PC-9 (cell line): ENCODE results near the gene DUSP16. TPM values are rescaled to one million over a fixed set of nuclear protein-coding genes. Genes with fewer than 3 reads are reported as not detected.

Experiments used
- BruUV-seq: library from RNA; stranded (reverse); fragments of 400-500 nt; replicated peaks from 2 replicates; lab custom pipeline; 2021; lab: Mats Ljungman, UMichigan
- CTCF ChIA-PET: fragments of 300-600 bp; sonication (Branson Sonifier 250); formaldehyde crosslinking; loops from one replicate; lab custom pipeline; 2022; ENCODE audit warnings: antibody characterized with exemption; lab: Charles Lee
- POLR2A ChIA-PET: fragments of 300-600 bp; sonication (Branson Sonifier 250); formaldehyde crosslinking; loops from one replicate; lab custom pipeline; 2022; ENCODE audit warnings: antibody characterized with exemption; ENCODE audit not compliant: unreplicated experiment; lab: Charles Lee
- DNase-seq, 2 experiments: peaks; one replicate each; pipeline versions ENCODE4 v3.0.0 to v3.0.0-alpha.2; 2015 to 2022; ENCODE audit warnings: mixed read lengths in 1 of 2
- H2AFZ ChIP-seq: fragments of 200-600 bp; sonication (generic); 2 replicates; pipeline ENCODE4 v1.8.1; 2017; ENCODE audit warnings: antibody characterized with exemption
- H3F3A ChIP-seq: fragments of 200-600 bp; sonication (generic); 2 replicates; pipeline ENCODE4 v1.8.1; 2017; ENCODE audit warnings: antibody characterized with exemption, mild to moderate bottlenecking, low read depth; ENCODE audit not compliant: insufficient read depth
- H3K27ac ChIP-seq: fragments of 200-600 bp; sonication (generic); 2 replicates; pipeline ENCODE4 v1.6.1; 2016; ENCODE audit warnings: mixed run types
- H3K27me3 ChIP-seq: fragments of 200-600 bp; sonication (generic); 2 replicates; pipeline ENCODE4 v1.6.1; 2016; ENCODE audit warnings: low read depth, mixed run types; ENCODE audit not compliant: insufficient read depth
- H3K36me3 ChIP-seq: fragments of 200-600 bp; sonication (generic); 2 replicates; pipeline ENCODE4 v1.6.1; 2016; ENCODE audit warnings: low read depth, mixed run types
- H3K4me1 ChIP-seq: fragments of 200-600 bp; sonication (generic); replicated peaks from 2 replicates; pipeline ENCODE4 v1.6.1; 2016; ENCODE audit warnings: mixed run types; ENCODE audit not compliant: insufficient read depth
- H3K4me2 ChIP-seq: fragments of 200-600 bp; sonication (generic); 2 replicates; pipeline ENCODE4 v1.6.1; 2017; ENCODE audit warnings: mixed run types
- H3K4me3 ChIP-seq: fragments of 200-600 bp; sonication (generic); 2 replicates; pipeline ENCODE4 v1.6.1; 2016; ENCODE audit warnings: mixed run types
- H3K79me2 ChIP-seq: fragments of 200-600 bp; sonication (generic); 2 replicates; pipeline ENCODE4 v1.6.1; 2017; ENCODE audit warnings: low read depth, mixed run types
- H3K9me2 ChIP-seq: fragments of 200-600 bp; sonication (generic); 2 replicates; pipeline ENCODE4 v1.8.1; 2017; ENCODE audit warnings: mild to moderate bottlenecking; ENCODE audit not compliant: insufficient read depth
- H3K9me3 ChIP-seq: fragments of 200-600 bp; sonication (generic); 2 replicates; pipeline ENCODE4 v1.8.1; 2016; ENCODE audit warnings: low read depth; ENCODE audit not compliant: insufficient read depth
- H4K20me1 ChIP-seq: fragments of 200-600 bp; sonication (generic); 2 replicates; pipeline ENCODE4 v1.8.1; 2017; ENCODE audit not compliant: insufficient read depth
- EZH2 ChIP-seq: fragments of 200-600 bp; sonication (generic); IDR thresholded peaks from 2 replicates; pipeline ENCODE4 v1.8.0; 2017; ENCODE audit warnings: antibody characterized with exemption, low read depth
- intact Hi-C: fragments of 100-400 bp; cut with micrococcal nuclease; formaldehyde crosslinking; loops from one replicate; pipeline ENCODE4 v1.10.0; 2022; ENCODE audit not compliant: unreplicated experiment
- total RNA-seq: library from RNA; stranded (reverse); gene quantifications from 2 replicates; pipeline ENCODE4 v1.2.3, GENCODE V29; 2021
- TF ChIP-seq, protein P1 (sequence below): fragments of 200-600 bp; sonication (generic); conservative IDR thresholded peaks from 2 replicates; pipeline ENCODE4 v1.6.1; 2017; ENCODE audit warnings: mixed run types, antibody characterized with exemption, mild to moderate bottlenecking, moderate library complexity

DUSP16 gene
- total RNA-seq, 1 experiment from 2014 or later, result 24.8 TPM

DNA sequence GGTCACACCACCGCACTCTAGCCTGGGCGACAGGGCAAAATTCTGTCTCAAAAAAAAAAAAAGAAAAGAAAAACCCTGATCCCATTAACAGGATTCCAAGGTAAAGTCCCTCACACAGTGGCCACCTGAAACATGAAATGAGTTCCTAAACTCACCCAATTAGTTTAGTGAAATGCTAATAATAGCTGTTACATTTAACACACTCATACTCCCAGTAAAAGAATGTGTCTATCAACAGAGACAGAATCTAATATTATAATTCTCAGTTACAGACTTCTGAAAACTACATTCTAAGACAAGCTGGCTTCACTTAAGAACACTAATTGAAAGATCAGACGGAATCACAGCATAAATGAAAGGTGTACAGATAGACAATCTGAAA, 44.2 kb downstream of the DUSP16 start:
- no peak for DNase-seq
- CTCF ChIA-PET, result interaction anchor here (0.6 kb wide), 1 partner anchor 441 kb away, joined by 3 read pairs; no protein-coding TSS in a partner anchor
- Histone ChIP-seq H3K9me2 (no peaks in the 10 kb centered on the region; the same call in 1 of the 2 replicates), H3K4me2 (no peak overlapping the region), H3K4me3 (no peak overlapping the region), H3K9me3 (no peaks in the 10 kb centered on the region), H3K79me2 (no peaks in the 10 kb centered on the region), H3K27me3 (no peaks in the 10 kb centered on the region), H4K20me1 (no peaks in the 10 kb centered on the region; the same call in 1 of the 2 replicates), H3K27ac (no peak overlapping the region), H3K4me1 (no peaks in the 10 kb centered on the region; the same call in 1 of the 2 replicates), H2AFZ (no peak overlapping the region), H3K36me3 (peaks cover 14% of the 10 kb centered on the region), H3F3A (no peaks in the 10 kb centered on the region)
- intact Hi-C loops, result no loop called here
- TF ChIP-seq, protein P1, sequence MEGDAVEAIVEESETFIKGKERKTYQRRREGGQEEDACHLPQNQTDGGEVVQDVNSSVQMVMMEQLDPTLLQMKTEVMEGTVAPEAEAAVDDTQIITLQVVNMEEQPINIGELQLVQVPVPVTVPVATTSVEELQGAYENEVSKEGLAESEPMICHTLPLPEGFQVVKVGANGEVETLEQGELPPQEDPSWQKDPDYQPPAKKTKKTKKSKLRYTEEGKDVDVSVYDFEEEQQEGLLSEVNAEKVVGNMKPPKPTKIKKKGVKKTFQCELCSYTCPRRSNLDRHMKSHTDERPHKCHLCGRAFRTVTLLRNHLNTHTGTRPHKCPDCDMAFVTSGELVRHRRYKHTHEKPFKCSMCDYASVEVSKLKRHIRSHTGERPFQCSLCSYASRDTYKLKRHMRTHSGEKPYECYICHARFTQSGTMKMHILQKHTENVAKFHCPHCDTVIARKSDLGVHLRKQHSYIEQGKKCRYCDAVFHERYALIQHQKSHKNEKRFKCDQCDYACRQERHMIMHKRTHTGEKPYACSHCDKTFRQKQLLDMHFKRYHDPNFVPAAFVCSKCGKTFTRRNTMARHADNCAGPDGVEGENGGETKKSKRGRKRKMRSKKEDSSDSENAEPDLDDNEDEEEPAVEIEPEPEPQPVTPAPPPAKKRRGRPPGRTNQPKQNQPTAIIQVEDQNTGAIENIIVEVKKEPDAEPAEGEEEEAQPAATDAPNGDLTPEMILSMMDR, result no peak
- no peak for TF ChIP-seq EZH2
- BruUV-seq, result no TSS peak
- POLR2A ChIA-PET, result interaction anchor here (0.6 kb wide), 1 partner anchor 14 kb away, joined by 24 read pairs; no protein-coding TSS in a partner anchor

DNA sequence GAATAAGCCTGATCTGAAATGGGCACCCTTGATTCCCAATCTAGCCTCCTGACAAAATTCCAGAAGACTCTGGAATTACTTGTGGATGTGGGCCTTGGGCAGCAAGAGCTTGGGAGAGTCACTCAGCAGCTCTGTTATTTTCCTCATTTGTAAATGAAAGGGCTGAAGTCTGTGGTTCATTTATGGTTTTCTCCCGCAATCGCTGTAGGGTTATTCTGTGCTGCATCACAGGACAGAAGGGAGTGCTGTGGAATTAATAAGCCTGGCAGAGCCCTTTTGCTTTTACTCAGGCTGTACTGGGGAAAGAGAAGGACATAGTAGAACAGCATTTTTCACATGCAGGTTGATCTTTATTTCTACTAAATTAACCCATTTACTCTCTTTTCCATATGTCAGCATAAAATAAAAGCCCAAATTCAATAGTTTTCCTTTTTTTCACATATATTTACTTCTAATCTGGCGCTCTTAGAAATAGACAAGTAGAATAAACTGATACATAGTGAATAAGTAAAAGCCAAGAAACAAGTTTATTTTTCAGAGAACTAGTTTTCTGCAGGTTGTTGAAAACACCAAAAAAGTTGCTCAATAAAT, 49.2 kb downstream of the DUSP16 start:
- CTCF ChIA-PET, result interaction anchor here (0.6 kb wide), 1 partner anchor 185 kb away, joined by 3 read pairs; no protein-coding TSS in a partner anchor

DNA sequence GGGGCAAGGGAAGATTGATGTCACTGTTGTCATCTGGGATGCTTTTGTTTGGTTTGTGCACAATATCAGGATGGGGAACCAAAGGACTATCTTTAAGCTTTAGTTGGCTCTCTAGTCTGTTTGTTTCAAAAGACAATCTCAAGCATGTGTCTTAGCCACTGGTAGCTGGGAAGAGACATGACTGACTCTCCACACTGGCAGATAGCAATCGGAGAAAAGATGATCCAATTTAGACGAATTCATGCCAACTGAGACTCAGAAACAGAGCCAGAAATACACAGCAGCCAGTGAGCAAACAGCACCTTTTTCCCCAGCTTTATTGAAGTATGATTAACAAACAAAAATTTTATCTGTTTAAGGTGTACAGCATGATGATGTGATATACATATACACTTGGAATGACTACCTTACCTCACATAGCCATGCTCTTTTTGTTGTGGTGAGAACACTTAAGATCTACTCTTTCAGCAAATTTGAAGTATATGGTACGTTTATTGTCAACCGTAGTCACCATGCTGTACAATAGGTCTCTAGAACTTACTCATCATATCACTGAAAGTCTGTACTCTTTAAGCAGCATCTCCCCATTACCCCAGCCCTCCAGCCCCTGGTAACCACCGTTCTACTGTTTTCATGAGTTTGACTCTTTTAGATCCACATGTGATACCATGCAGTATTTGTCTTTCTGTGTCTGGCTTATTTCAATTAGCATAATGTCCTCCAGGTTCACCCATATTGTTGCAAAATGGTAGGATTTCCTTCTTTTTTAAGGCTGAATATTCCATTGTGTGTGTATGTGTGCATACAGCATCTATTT, 50.6 kb downstream of the DUSP16 start:
- no peak for DNase-seq
- H3F3A ChIP-seq, result no peaks in the 10 kb centered on the region
- H2AFZ ChIP-seq, result no peak overlapping the region
- no peaks in the 10 kb centered on the region for H3K4me1 ChIP-seq
- no TSS peak for BruUV-seq
- no peak for TF ChIP-seq EZH2
- TF ChIP-seq, protein P1, result no peak
- H3K9me2 ChIP-seq, result no peaks in the 10 kb centered on the region
- ChIA-PET CTCF (no interaction called here), POLR2A (no interaction called here)
- no peaks in the 10 kb centered on the region for H3K79me2 ChIP-seq
- no peaks in the 10 kb centered on the region for H3K9me3 ChIP-seq
- H4K20me1 ChIP-seq, result no peaks in the 10 kb centered on the region; the same call in 1 of the 2 replicates
- intact Hi-C loops, result no loop called here
- H3K27ac ChIP-seq, result no peak overlapping the region
- no peak overlapping the region for H3K4me3 ChIP-seq
- no peak overlapping the region for H3K4me2 ChIP-seq
- no peaks in the 10 kb centered on the region for H3K27me3 ChIP-seq
- H3K36me3 ChIP-seq, result no peaks in the 10 kb centered on the region

More for the DNA sequence above, 49.2 kb downstream of the DUSP16 start:
- no peaks in the 10 kb centered on the region for H3K4me1 ChIP-seq
- H4K20me1 ChIP-seq, result no peaks in the 10 kb centered on the region; the same call in 1 of the 2 replicates
- POLR2A ChIA-PET, result no interaction called here
- no peak overlapping the region for H3K27ac ChIP-seq
- H3K4me2 ChIP-seq, result no peak overlapping the region
- intact Hi-C loops, result no loop called here
- no peaks in the 10 kb centered on the region for H3F3A ChIP-seq
- no peaks in the 10 kb centered on the region for H3K27me3 ChIP-seq
- no peak overlapping the region for H2AFZ ChIP-seq
- H3K79me2 ChIP-seq, result no peaks in the 10 kb centered on the region
- no peak for DNase-seq
- no peaks in the 10 kb centered on the region for H3K9me3 ChIP-seq
- TF ChIP-seq, protein P1, result no peak
- no peak for TF ChIP-seq EZH2
- H3K4me3 ChIP-seq, result no peak overlapping the region
- no TSS peak for BruUV-seq
- no peaks in the 10 kb centered on the region for H3K9me2 ChIP-seq
- H3K36me3 ChIP-seq, result no peaks in the 10 kb centered on the region
